ENCODE measurements around the gene TMEM80. TPM values are rescaled to one million over a fixed set of nuclear protein-coding genes. Genes with fewer than 3 reads are reported as not detected.
A peak's percentile ranks its signal among the peaks of the same experiment; 100 is the strongest.

TMEM80 gene
- total RNA-seq, 4 donors from 2014 or later: 10.7 to 58.9 (median 44.5) TPM

- Histone ChIP-seq H3K4me3 (peak overlapping the region; percentile 4 to 34 (median 19)), H3K27me3 (peaks cover 0 to 5% of the 10 kb centered on the region in 2 donors), H3K27ac (peak overlapping the region in 3 of 4 donors; percentile 22 to 65 (median 23)), H3K36me3 (peaks cover 0 to 31% (median 0%) of the 10 kb centered on the region in 3 donors), H3K4me1 (peaks cover 3 to 77% (median 30%) of the 10 kb centered on the region in 4 donors), H3K9me3 (no peaks in the 10 kb centered on the region)
- no peak for TF ChIP-seq POLR2A (IDR thresholded peaks at IDR 0.05)
- no peak for TF ChIP-seq CTCF (IDR thresholded peaks at IDR 0.05)
- peak in 1 of 3 donors; percentile 54 for DNase-seq
Measured at GRCh38 chr11:722346-722811, 26.8 kb downstream of the TMEM80 start.

GRCh38 chr11:723120-723883 is 27.7 kb downstream of the TMEM80 start:
- H3K4me1 ChIP-seq: peaks cover 3 to 86% (median 36%) of the 10 kb centered on the region in 4 donors
- peak in 2 of 3 donors; percentile 59 to 84 for DNase-seq
- no peak for TF ChIP-seq POLR2A (IDR thresholded peaks at IDR 0.05)
- peak; percentile 50 to 85 (median 80) for TF ChIP-seq CTCF (IDR thresholded peaks at IDR 0.05)
- H3K27ac ChIP-seq: no peak overlapping the region
- no peak overlapping the region for H3K4me3 ChIP-seq
- no peaks in the 10 kb centered on the region for H3K9me3 ChIP-seq
- peaks cover 0 to 5% of the 10 kb centered on the region in 2 donors for H3K27me3 ChIP-seq
- H3K36me3 ChIP-seq: peaks cover 0 to 31% (median 0%) of the 10 kb centered on the region in 3 donors

GRCh38 chr11:724049-724777 is 28.6 kb downstream of the TMEM80 start:
- H3K27me3 ChIP-seq: peaks cover 0 to 5% of the 10 kb centered on the region in 2 donors
- no peak for DNase-seq
- H3K27ac ChIP-seq: no peak overlapping the region
- no peaks in the 10 kb centered on the region for H3K9me3 ChIP-seq
- H3K36me3 ChIP-seq: peaks cover 0 to 31% (median 0%) of the 10 kb centered on the region in 3 donors
- no peak overlapping the region for H3K4me3 ChIP-seq
- TF ChIP-seq CTCF (IDR thresholded peaks at IDR 0.05) (no peak), POLR2A (IDR thresholded peaks at IDR 0.05) (no peak)
- peaks cover 3 to 89% (median 36%) of the 10 kb centered on the region in 4 donors for H3K4me1 ChIP-seq

GRCh38 chr11:724778-725386 is 29.3 kb downstream of the TMEM80 start:
- Histone ChIP-seq H3K27ac (no peak overlapping the region), H3K36me3 (peaks cover 0 to 29% (median 0%) of the 10 kb centered on the region in 3 donors), H3K27me3 (peaks cover 0 to 5% of the 10 kb centered on the region in 2 donors), H3K4me1 (peaks cover 3 to 85% (median 36%) of the 10 kb centered on the region in 4 donors), H3K9me3 (no peaks in the 10 kb centered on the region), H3K4me3 (no peak overlapping the region)
- DNase-seq: no peak
- no peak for TF ChIP-seq CTCF (IDR thresholded peaks at IDR 0.05)
- TF ChIP-seq POLR2A (IDR thresholded peaks at IDR 0.05): no peak

- H3K27me3 ChIP-seq: peaks cover 0 to 5% of the 10 kb centered on the region in 2 donors
- peaks cover 0 to 20% (median 0%) of the 10 kb centered on the region in 3 donors for H3K36me3 ChIP-seq
- peak in 1 of 3 donors; percentile 57 for DNase-seq
- H3K4me3 ChIP-seq: peak overlapping the region; percentile 22 to 56 (median 42)
- TF ChIP-seq CTCF (IDR thresholded peaks at IDR 0.05) (no peak), POLR2A (IDR thresholded peaks at IDR 0.05) (no peak)
- peak overlapping the region; percentile 57 to 78 (median 68) for H3K27ac ChIP-seq
- H3K9me3 ChIP-seq: no peaks in the 10 kb centered on the region
- peaks cover 3 to 76% (median 34%) of the 10 kb centered on the region in 4 donors for H3K4me1 ChIP-seq
Measured at GRCh38 chr11:725624-726202, 30.1 kb downstream of the TMEM80 start.

Measured in Peyer's patch (tissue), 4 donors.